Uterus (tissue), 4 donors: Measurements from ENCODE around the gene TPPP. TPM values are rescaled to one million over a fixed set of nuclear protein-coding genes. Genes with fewer than 3 reads are reported as not detected.

ENCODE experiments used
- DNase-seq, 2 donors: peaks; one replicate each; pipeline ENCODE4 v3.0.0-alpha.2; 2019 to 2020
- H3K27ac ChIP-seq, 2 donors: fragments of 200-600 bp; sonication (generic); 1 replicate in 1 of 2; 2 replicates in 1 of 2; pipeline ENCODE4 v1.5.1; 2016 to 2018
- H3K27me3 ChIP-seq, 2 donors: fragments of 200-600 bp; sonication (generic); one replicate each; pipeline ENCODE4 v1.5.1; 2018 to 2019; ENCODE audit warnings: control low read depth in 1 of 2
- H3K36me3 ChIP-seq, 2 donors: fragments of 200-600 bp; sonication (generic); one replicate each; pipeline ENCODE4 v1.5.1; 2019; ENCODE audit warnings: control low read depth in 1 of 2
- H3K4me1 ChIP-seq, 2 donors: fragments of 200-600 bp; sonication (generic); one replicate each; pipeline ENCODE4 v1.5.1; 2018 to 2019; ENCODE audit warnings: control low read depth in 1 of 2
- H3K4me3 ChIP-seq, 2 donors: fragments of 200-600 bp; sonication (generic); 1 replicate in 1 of 2; 2 replicates in 1 of 2; pipeline ENCODE4 v1.5.1; 2018 to 2019; ENCODE audit warnings: mild to moderate bottlenecking in 1 of 2
- H3K9me3 ChIP-seq, 2 donors: fragments of 200-600 bp; sonication (generic); one replicate each; pipeline ENCODE4 v1.5.1; 2019; ENCODE audit warnings: control low read depth in 1 of 2
- CTCF ChIP-seq, 4 experiments: fragments of 200-600 bp in 2 of 4; fragments of 450-650 bp in 2 of 4; sonication (generic) in 2 of 4; IDR thresholded peaks; one replicate each; pipeline ENCODE4 v1.5.1; 2016 to 2019; ENCODE audit warnings: antibody characterized with exemption in 4 of 4, mild to moderate bottlenecking in 2 of 4, moderate library complexity in 1 of 4
- POLR2A ChIP-seq, 2 donors: fragments of 450-650 bp; IDR thresholded peaks; one replicate each; pipeline ENCODE4 v1.6.1; 2016; ENCODE audit warnings: antibody characterized with exemption in 2 of 2, mild to moderate bottlenecking in 1 of 2, moderate library complexity in 1 of 2
- intact Hi-C: fragments of 100-400 bp; cut with DNase I; formaldehyde crosslinking; loops from one replicate; pipeline ENCODE4 v1.15.1; 2023; ENCODE audit warnings: low total_unique reads
- total RNA-seq, 4 donors: library from RNA; depleted of rRNA in 3 of 4; stranded (reverse); fragments of >200 nt in 3 of 4; gene quantifications; one replicate each; pipeline versions ENCODE4 v1.1.0 to v1.2.4, GENCODE V29; 2014 to 2023
- donor health status: DM: yes; HTN: yes; CAD: no.

Gene TPPP
- total RNA-seq, 4 donors from 2014 or later: 0.26 to 8.0 (median 1.0) TPM

- TF ChIP-seq CTCF (IDR thresholded peaks at IDR 0.05): no peak
- TF ChIP-seq POLR2A (IDR thresholded peaks at IDR 0.05): no peak
- H3K36me3 ChIP-seq: no peaks in the 10 kb centered on the region
These were observed 66.3 kb downstream of the TPPP start for GRCh38 chr5:626850-627249.

GRCh38 chr5:625516-625915 lies 67.6 kb downstream of the TPPP start:
- H3K36me3 ChIP-seq: no peaks in the 10 kb centered on the region
- no peak for DNase-seq
- intact Hi-C loops: no loop called here
- no peak overlapping the region for H3K4me3 ChIP-seq
- no peaks in the 10 kb centered on the region for H3K27me3 ChIP-seq
- TF ChIP-seq CTCF (IDR thresholded peaks at IDR 0.05) (no peak), POLR2A (IDR thresholded peaks at IDR 0.05) (no peak)
- H3K4me1 ChIP-seq: no peaks in the 10 kb centered on the region
- no peak overlapping the region for H3K27ac ChIP-seq
- H3K9me3 ChIP-seq: no peaks in the 10 kb centered on the region

More at GRCh38 chr5:626850-627249, 66.3 kb downstream of the TPPP start:
- Histone ChIP-seq H3K4me3 (no peak overlapping the region), H3K4me1 (no peaks in the 10 kb centered on the region), H3K27me3 (no peaks in the 10 kb centered on the region), H3K9me3 (no peaks in the 10 kb centered on the region), H3K27ac (no peak overlapping the region)
- DNase-seq: no peak
- intact Hi-C loops: no loop called here

- no peaks in the 10 kb centered on the region for H3K9me3 ChIP-seq
- no peaks in the 10 kb centered on the region for H3K36me3 ChIP-seq
- H3K4me3 ChIP-seq: no peak overlapping the region
- intact Hi-C loops: no loop called here
- no peaks in the 10 kb centered on the region for H3K27me3 ChIP-seq
- no peak for TF ChIP-seq CTCF (IDR thresholded peaks at IDR 0.05)
- TF ChIP-seq POLR2A (IDR thresholded peaks at IDR 0.05): no peak
- no peaks in the 10 kb centered on the region for H3K4me1 ChIP-seq
- no peak for DNase-seq
- H3K27ac ChIP-seq: no peak overlapping the region
These were observed 68.3 kb downstream of the TPPP start for GRCh38 chr5:624951-625230.

GRCh38 chr5:624118-624950 lies 68.8 kb downstream of the TPPP start:
- H3K27ac ChIP-seq: no peak overlapping the region
- intact Hi-C loops: no loop called here
- H3K4me1 ChIP-seq: no peaks in the 10 kb centered on the region
- TF ChIP-seq POLR2A (IDR thresholded peaks at IDR 0.05) (no peak), CTCF (IDR thresholded peaks at IDR 0.05) (no peak)
- no peak for DNase-seq
- H3K4me3 ChIP-seq: no peak overlapping the region
- no peaks in the 10 kb centered on the region for H3K9me3 ChIP-seq
- H3K36me3 ChIP-seq: no peaks in the 10 kb centered on the region
- no peaks in the 10 kb centered on the region for H3K27me3 ChIP-seq

- no peaks in the 10 kb centered on the region for H3K36me3 ChIP-seq
- DNase-seq: no peak
- no peaks in the 10 kb centered on the region for H3K4me1 ChIP-seq
- no peak for TF ChIP-seq CTCF (IDR thresholded peaks at IDR 0.05)
- TF ChIP-seq POLR2A (IDR thresholded peaks at IDR 0.05): no peak
- no peak overlapping the region for H3K27ac ChIP-seq
- H3K27me3 ChIP-seq: no peaks in the 10 kb centered on the region
- intact Hi-C loops: no loop called here
- H3K4me3 ChIP-seq: no peak overlapping the region
- no peaks in the 10 kb centered on the region for H3K9me3 ChIP-seq
These were observed 69.6 kb downstream of the TPPP start for GRCh38 chr5:623531-623930.
